T follicular helper cell (primary cell): ENCODE data around the gene STRIP2.
"Not testable (repeated sequence)": the region's sequence is repeated elsewhere in the genome, so short reads cannot be mapped to it uniquely, and the experiment has no call there.

ENCODE experiments used
- DNase-seq: peaks from one replicate; pipeline ENCODE4 v3.0.0-alpha.2; 2020; ENCODE audit warnings: low read depth
- total RNA-seq, 2 experiments: gene quantifications; one replicate each; lab custom pipeline; 2026; lab: John Stamatoyannopoulos, UW

STRIP2 gene
- total RNA-seq: 1.1 to 72.0 reads per million in 2 experiments

GRCh38 chr7:129433847-129434674 is at the start of gene STRIP2:
Gene STRIP2 (plus strand): TSS chr7:129434432. CDS start chr7:129434473, 41 bp downstream.
- DNase-seq: peak; percentile 84

- DNase-seq: no peak
Measured at GRCh38 chr7:129385116-129385515, 49.1 kb upstream of the STRIP2 start.

- DNase-seq: no peak
Measured at GRCh38 chr7:129385598-129385997, 48.6 kb upstream of the STRIP2 start.

- no peak for DNase-seq
Measured at GRCh38 chr7:129386506-129386905, 47.7 kb upstream of the STRIP2 start.

- DNase-seq: no peak
Measured at GRCh38 chr7:129387537-129387936, 46.7 kb upstream of the STRIP2 start.

GRCh38 chr7:129388333-129389098 is 45.7 kb upstream of the STRIP2 start:
- DNase-seq: no peak

GRCh38 chr7:129389829-129390228 is 44.4 kb upstream of the STRIP2 start:
- DNase-seq: no peak

- DNase-seq: no peak
Measured at GRCh38 chr7:129390314-129390713, 43.9 kb upstream of the STRIP2 start.

- no peak for DNase-seq
Measured at GRCh38 chr7:129391546-129392171, 42.6 kb upstream of the STRIP2 start.

- no peak for DNase-seq
Measured at GRCh38 chr7:129393255-129393654, 41.0 kb upstream of the STRIP2 start.

GRCh38 chr7:129394101-129394500 is 40.1 kb upstream of the STRIP2 start:
- DNase-seq: no peak

GRCh38 chr7:129394982-129395914 is 39.0 kb upstream of the STRIP2 start:
- no peak for DNase-seq

- DNase-seq: no peak
Measured at GRCh38 chr7:129401228-129401966, 32.8 kb upstream of the STRIP2 start.

- DNase-seq: no peak
Measured at GRCh38 chr7:129401967-129402860, 32.0 kb upstream of the STRIP2 start.

- no peak for DNase-seq
Measured at GRCh38 chr7:129405527-129405926, 28.7 kb upstream of the STRIP2 start.

GRCh38 chr7:129410238-129410637 is 24.0 kb upstream of the STRIP2 start:
- not testable (repeated sequence) for DNase-seq

- DNase-seq: no peak
Measured at GRCh38 chr7:129412501-129412900, 21.7 kb upstream of the STRIP2 start.

- no peak for DNase-seq
Measured at GRCh38 chr7:129417073-129417472, 17.2 kb upstream of the STRIP2 start.

- no peak for DNase-seq
Measured at GRCh38 chr7:129421717-129422250, 12.4 kb upstream of the STRIP2 start.
